B cell (primary cell): Measurements from ENCODE around the gene GLCE. TPM values are rescaled to one million over a fixed set of nuclear protein-coding genes. Genes with fewer than 3 reads are reported as not detected.

Experiments
- ATAC-seq: fragments of 200-7000 bp; cut with Tn5 transposase; one replicate; pipeline ENCODE4 v1.10.0; 2021; ENCODE audit warnings: low read depth, mild to moderate bottlenecking, moderate number of reproducible peaks, moderate library complexity
- CTCF ChIA-PET: fragments of 350-600 bp; sonication (Branson Sonifier 250); formaldehyde crosslinking; loops from one replicate; lab custom pipeline; 2021; ENCODE audit warnings: antibody characterized with exemption, inconsistent platforms; lab: Charles Lee
- POLR2A ChIA-PET: fragments of 350-600 bp; sonication (Branson Sonifier 250); formaldehyde crosslinking; loops from one replicate; lab custom pipeline; 2021; ENCODE audit warnings: antibody characterized with exemption; lab: Charles Lee
- DNase-seq: peaks from one replicate; pipeline ENCODE4 v3.0.0; 2013
- H2AFZ ChIP-seq: 2 replicates; pipeline ENCODE4 v1.6.1; 2012; ENCODE audit warnings: mild to moderate bottlenecking, low read depth, low read length; ENCODE audit not compliant: insufficient read depth, poor library complexity, severe bottlenecking
- H3K27ac ChIP-seq, 2 donors: 1 replicate in 1 of 2; 2 replicates in 1 of 2; pipeline ENCODE4 v1.5.1; 2012 to 2013; ENCODE audit warnings: low read length in 2 of 2, mild to moderate bottlenecking in 2 of 2, moderate library complexity in 1 of 2
- H3K27me3 ChIP-seq, 4 experiments: fragments of 200-600 bp in 1 of 4; sonication (generic) in 1 of 4; replicated peaks in 1 of 4; 1 replicate in 2 of 4; 2 replicates in 2 of 4; pipeline versions ENCODE4 v1.6.1 to v1.7.0; 2013 to 2016; ENCODE audit warnings: low read length in 3 of 4, mild to moderate bottlenecking in 2 of 4, mixed read lengths in 1 of 4, moderate library complexity in 1 of 4; ENCODE audit not compliant: insufficient read depth in 4 of 4, control insufficient read depth in 3 of 4; ENCODE audit errors: control extremely low read depth in 1 of 4
- H3K36me3 ChIP-seq, 2 experiments: replicated peaks in 1 of 2; 1 replicate in 1 of 2; 2 replicates in 1 of 2; pipeline versions ENCODE4 v1.6.1 to v1.7.1; 2013; ENCODE audit warnings: low read length in 1 of 2; ENCODE audit not compliant: insufficient read depth in 2 of 2, control insufficient read depth in 1 of 2; ENCODE audit errors: control extremely low read depth in 1 of 2, extremely low read depth in 1 of 2
- H3K4me1 ChIP-seq, 2 donors: fragments of 200-600 bp in 1 of 2; sonication (generic) in 1 of 2; 1 replicate in 1 of 2; 2 replicates in 1 of 2; pipeline versions ENCODE4 v1.5.1 to v1.6.1; 2013 to 2017; ENCODE audit warnings: low read length in 2 of 2; ENCODE audit not compliant: control insufficient read depth in 2 of 2, insufficient read depth in 2 of 2
- H3K4me2 ChIP-seq: replicated peaks from 2 replicates; pipeline ENCODE3; 2012; ENCODE audit warnings: mild to moderate bottlenecking, low read depth, low read length; ENCODE audit not compliant: poor library complexity, severe bottlenecking
- H3K4me3 ChIP-seq, 5 experiments: fragments of 200-600 bp in 1 of 5; sonication (generic) in 1 of 5; 1 replicate in 3 of 5; 2 replicates in 2 of 5; pipeline versions ENCODE4 v1.5.1 to v1.7.0; 2011 to 2016; ENCODE audit warnings: low read length in 4 of 5, mild to moderate bottlenecking in 4 of 5, low read depth in 2 of 5, control low read depth in 1 of 5, moderate library complexity in 1 of 5; ENCODE audit not compliant: insufficient read depth in 1 of 5; ENCODE audit errors: control extremely low read depth in 1 of 5, extremely low read depth in 1 of 5
- H3K79me2 ChIP-seq: fragments of 200-600 bp; sonication (generic); one replicate; pipeline ENCODE4 v1.6.0; 2016; ENCODE audit warnings: low read length; ENCODE audit not compliant: control insufficient read depth, insufficient read depth
- H3K9ac ChIP-seq: fragments of 200-600 bp; sonication (generic); 2 replicates; pipeline ENCODE4 v1.6.1; 2017; ENCODE audit warnings: mild to moderate bottlenecking, low read length, moderate library complexity
- H3K9me3 ChIP-seq, 3 donors: one replicate each; pipeline versions ENCODE4 v1.6.1 to v1.7.1; 2013; ENCODE audit warnings: low read length in 2 of 3; ENCODE audit not compliant: control insufficient read depth in 2 of 3, insufficient read depth in 1 of 3; ENCODE audit errors: control extremely low read depth in 1 of 3
- H4K20me1 ChIP-seq: 2 replicates; pipeline ENCODE4 v1.6.0; 2012; ENCODE audit warnings: mild to moderate bottlenecking, low read length; ENCODE audit not compliant: insufficient read depth, control insufficient read depth, poor library complexity, severe bottlenecking
- H3K27ac Mint-ChIP-seq: one replicate; pipeline ENCODE4 v1.8.0; 2021; ENCODE audit warnings: mixed read lengths
- H3K27me3 Mint-ChIP-seq: one replicate; pipeline ENCODE4 v1.8.0; 2021; ENCODE audit warnings: mixed read lengths
- H3K4me1 Mint-ChIP-seq: one replicate; pipeline ENCODE4 v1.8.0; 2021; ENCODE audit warnings: mixed read lengths
- H3K4me3 Mint-ChIP-seq: one replicate; pipeline ENCODE4 v1.8.0; 2021; ENCODE audit warnings: mixed read lengths
- H3K9me3 Mint-ChIP-seq: one replicate; pipeline ENCODE4 v1.8.0; 2022; ENCODE audit warnings: mixed read lengths; ENCODE audit not compliant: insufficient read depth
- CTCF ChIP-seq: fragments of 200-600 bp; IDR thresholded peaks from one replicate; pipeline ENCODE4 v1.8.0; 2022; ENCODE audit warnings: antibody characterized with exemption, mild to moderate bottlenecking
- EZH2 ChIP-seq: IDR thresholded peaks from 2 replicates; pipeline ENCODE4 v1.6.1; 2012; ENCODE audit warnings: borderline replicate concordance, low read depth, mild to moderate bottlenecking, moderate library complexity, low read length; ENCODE audit not compliant: insufficient read depth, poor library complexity, severe bottlenecking
- WGBS: methylation state at CpG from one replicate; pipeline ENCODE4 v1.1.5; 2013; ENCODE audit warnings: missing lambda C conversion rate; ENCODE audit not compliant: insufficient coverage; 5-methylcytosine and 5-hydroxymethylcytosine counted together
- intact Hi-C: fragments of 100-400 bp; cut with micrococcal nuclease; formaldehyde crosslinking; loops from one replicate; pipeline ENCODE4 v1.10.0; 2022
- polyA plus RNA-seq: library from polyadenylated mRNA; depleted of rRNA; stranded (reverse); fragments of >200 nt; gene quantifications from 2 replicates; pipeline ENCODE4 v1.2.3, GENCODE V29; 2012
- total RNA-seq, 2 donors: library from RNA; stranded (reverse); fragments of 120-200 nt in 1 of 2; gene quantifications; 1 replicate in 1 of 2; 2 replicates in 1 of 2; pipeline versions ENCODE4 v1.2.3 to v1.2.4, GENCODE V29; 2013 to 2022

The GLCE gene
- total and polyA plus RNA-seq, 2 donors (not counting 1 experiment from before 2014, with no cell fraction given) = 3.0 to 5.3 TPM

DNA sequence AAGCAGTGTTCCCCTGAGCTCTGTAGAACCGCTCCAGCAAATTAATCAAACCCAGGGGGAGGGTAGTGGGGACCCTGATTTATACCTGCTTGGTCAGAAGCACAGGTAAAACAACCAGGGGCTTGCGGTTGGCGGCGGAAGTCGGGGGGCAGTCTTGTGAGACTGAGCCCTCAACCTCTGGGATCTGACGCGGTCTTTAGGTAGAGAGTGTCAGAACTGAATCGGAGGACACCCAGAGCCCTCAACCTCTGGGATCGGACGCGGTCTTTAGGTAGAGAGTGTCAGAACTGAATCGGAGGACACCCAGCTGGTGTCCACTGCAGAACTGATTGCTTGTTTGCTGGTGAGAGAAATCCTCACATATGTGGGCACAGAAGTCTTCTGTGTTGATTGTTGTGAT, 125.4 kb downstream of the GLCE start:
- no peak overlapping the region for H3K4me2 ChIP-seq
- no peaks in the 10 kb centered on the region for H3K9me3 ChIP-seq
- CTCF ChIA-PET = no interaction called here
- H3K4me3 ChIP-seq = no peak overlapping the region
- H3K27ac Mint-ChIP-seq = no peak overlapping the region
- no peak overlapping the region for H2AFZ ChIP-seq
- H3K4me1 Mint-ChIP-seq = no peaks in the 10 kb centered on the region
- H3K27me3 Mint-ChIP-seq = peaks cover 4% of the 10 kb centered on the region
- ATAC-seq (no peak), DNase-seq (no peak)
- H3K36me3 ChIP-seq = no peaks in the 10 kb centered on the region
- H3K9me3 Mint-ChIP-seq = no peaks in the 10 kb centered on the region
- TF ChIP-seq EZH2 = no peak
- no peak for TF ChIP-seq CTCF
- WGBS = 99% methylated on average over 10 of the region's 12 CpGs
- no peaks in the 10 kb centered on the region for H3K27me3 ChIP-seq
- POLR2A ChIA-PET = no interaction called here
- no peak overlapping the region for H3K27ac ChIP-seq
- H3K79me2 ChIP-seq = no peaks in the 10 kb centered on the region
- no peak overlapping the region for H3K9ac ChIP-seq
- no peak overlapping the region for H3K4me3 Mint-ChIP-seq
- H3K4me1 ChIP-seq = no peaks in the 10 kb centered on the region
- intact Hi-C loops = no loop called here
- H4K20me1 ChIP-seq = no peaks in the 10 kb centered on the region

DNA sequence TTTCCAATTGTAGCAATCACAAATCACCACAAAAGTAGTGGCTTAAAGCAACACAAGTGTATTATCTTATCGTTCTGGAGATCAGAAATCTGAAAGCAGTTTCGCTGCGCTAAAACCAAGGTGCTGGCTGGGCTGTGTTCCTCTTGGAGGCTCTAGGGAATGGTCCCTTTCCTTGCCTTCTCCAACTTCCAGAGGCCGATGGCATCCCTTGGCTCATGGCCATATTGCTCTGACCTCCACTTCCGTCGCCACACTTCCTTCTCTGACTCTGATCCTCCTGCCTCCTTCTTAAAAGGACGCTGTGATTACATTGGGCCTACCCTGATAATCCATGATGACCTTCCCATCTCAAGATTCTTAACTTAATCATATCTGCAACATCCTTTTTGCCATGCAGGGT, 127.6 kb downstream of the GLCE start:
- no peaks in the 10 kb centered on the region for H3K79me2 ChIP-seq
- TF ChIP-seq EZH2 (no peak), CTCF (no peak)
- no peaks in the 10 kb centered on the region for H3K4me1 ChIP-seq
- H3K27me3 ChIP-seq = no peaks in the 10 kb centered on the region
- H4K20me1 ChIP-seq = no peaks in the 10 kb centered on the region
- no peak overlapping the region for H3K9ac ChIP-seq
- POLR2A ChIA-PET = no interaction called here
- CTCF ChIA-PET = no interaction called here
- H3K4me1 Mint-ChIP-seq = no peaks in the 10 kb centered on the region
- H3K27ac Mint-ChIP-seq = no peak overlapping the region
- intact Hi-C loops = no loop called here
- no peak overlapping the region for H3K27ac ChIP-seq
- no peaks in the 10 kb centered on the region for H3K9me3 Mint-ChIP-seq
- H3K4me3 ChIP-seq = no peak overlapping the region
- H2AFZ ChIP-seq = no peak overlapping the region
- H3K9me3 ChIP-seq = no peaks in the 10 kb centered on the region
- DNase-seq = no peak
- no peak overlapping the region for H3K4me2 ChIP-seq
- ATAC-seq = no peak
- H3K27me3 Mint-ChIP-seq = peaks cover 4% of the 10 kb centered on the region
- no peak overlapping the region for H3K4me3 Mint-ChIP-seq
- 85% methylated on average over 7 of the region's 7 CpGs for WGBS
- no peaks in the 10 kb centered on the region for H3K36me3 ChIP-seq
